ENCODE measurements around the gene G3BP1.
A peak's percentile ranks its signal among the peaks of the same experiment; 100 is the strongest.
"Not testable (repeated sequence)": the region's sequence is repeated elsewhere in the genome, so short reads cannot be mapped to it uniquely, and the experiment has no call there.

The G3BP1 gene

GRCh38 chr5:151798674-151799073 lies 26.9 kb downstream of the G3BP1 start:
- no peak for DNase-seq (ENCODE audit: low spot score)

- no peak for DNase-seq (ENCODE audit: low spot score)
Observed at GRCh38 chr5:151799407-151799806, 27.7 kb downstream of the G3BP1 start.

DNA sequence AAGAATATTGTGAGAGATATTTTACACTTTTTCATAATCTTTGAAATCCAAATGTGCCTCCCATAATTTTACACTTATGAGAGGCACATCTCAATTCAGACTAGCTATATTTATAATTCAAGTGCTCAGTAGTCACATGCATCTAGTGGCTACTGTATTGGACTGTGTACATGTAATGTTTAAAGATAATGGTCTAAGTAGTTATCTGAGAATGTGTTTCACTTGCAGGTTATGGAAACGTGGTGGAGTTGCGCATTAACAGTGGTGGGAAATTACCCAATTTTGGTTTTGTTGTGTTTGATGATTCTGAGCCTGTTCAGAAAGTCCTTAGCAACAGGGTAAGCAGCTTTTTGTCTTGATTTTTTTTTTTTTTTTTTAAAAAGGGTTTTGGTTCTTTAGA lies 28.8 kb downstream of the G3BP1 start:
- DNase-seq (ENCODE audit: low spot score): no peak

DNA sequence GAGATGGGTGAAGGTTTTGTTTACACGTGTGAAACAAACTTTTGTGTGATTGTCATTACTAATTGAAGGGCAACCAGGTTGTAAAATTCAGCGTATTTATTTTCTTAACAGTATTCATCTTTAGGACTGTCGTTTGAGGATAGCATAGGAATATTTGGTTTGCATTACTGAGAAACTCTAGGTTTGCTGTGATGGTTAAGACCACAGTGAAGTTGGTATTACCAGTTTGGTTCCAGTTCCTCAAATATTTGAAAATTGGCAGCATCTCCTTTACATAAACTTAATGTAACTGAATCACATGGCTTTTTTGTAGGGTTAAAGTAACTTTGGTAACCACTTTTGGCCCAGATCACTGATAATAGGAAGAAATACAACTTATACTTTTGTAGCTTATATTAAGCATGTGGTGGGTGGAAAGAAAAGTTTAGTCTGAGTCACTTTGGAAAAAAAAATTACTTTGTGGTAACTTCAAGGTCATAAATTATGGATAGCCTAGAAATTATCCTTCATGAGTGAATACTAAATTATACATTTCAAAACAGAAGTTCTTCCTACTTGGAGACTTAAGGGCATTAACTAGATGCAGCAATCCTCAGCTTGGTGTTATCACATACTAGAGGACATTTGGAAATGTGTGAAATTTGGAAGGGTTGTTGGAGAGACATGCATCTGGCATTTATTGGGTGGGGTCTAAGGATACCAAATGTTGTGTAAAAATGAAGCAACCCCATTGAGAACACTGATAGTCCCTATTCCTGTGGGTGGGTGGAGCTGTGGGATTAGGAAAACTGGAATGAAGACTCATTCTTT lies 33.9 kb downstream of the G3BP1 start:
- DNase-seq (ENCODE audit: low spot score): peak; percentile 77

DNA sequence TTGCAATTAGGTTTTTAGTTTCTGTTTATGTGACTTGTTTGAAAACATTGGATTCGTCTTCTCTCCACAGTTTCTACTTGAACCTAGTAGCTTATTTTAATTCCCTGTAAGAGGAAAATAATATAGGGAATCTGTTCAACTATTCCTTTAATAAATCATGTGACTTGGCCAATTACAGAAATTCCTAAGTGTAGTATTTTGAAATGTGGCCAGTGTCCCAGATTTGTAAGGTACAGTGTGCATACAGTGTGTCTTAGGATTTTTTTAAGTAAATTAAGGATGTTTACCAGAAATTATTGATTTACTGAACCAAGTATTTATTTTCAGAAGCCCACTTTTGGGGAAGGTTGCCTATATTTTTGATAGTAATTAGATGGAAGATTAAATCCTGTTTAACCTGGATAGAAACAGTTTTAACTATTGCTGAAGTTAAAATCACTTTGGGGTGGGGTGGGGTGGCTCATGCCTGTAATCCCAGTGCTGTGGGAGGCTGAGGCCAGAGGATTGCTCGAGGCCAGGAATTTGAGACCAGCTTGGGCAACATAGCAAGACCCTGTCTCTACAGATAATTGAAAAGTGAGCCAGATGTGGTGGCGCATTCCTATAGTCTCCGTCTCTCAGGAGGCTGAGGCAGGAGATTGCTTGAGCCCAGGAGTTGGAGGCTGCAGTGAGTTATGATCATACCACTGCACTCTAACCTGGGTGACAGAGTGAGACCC lies 36.9 kb downstream of the G3BP1 start:
- no peak for DNase-seq (ENCODE audit: low spot score)

DNA sequence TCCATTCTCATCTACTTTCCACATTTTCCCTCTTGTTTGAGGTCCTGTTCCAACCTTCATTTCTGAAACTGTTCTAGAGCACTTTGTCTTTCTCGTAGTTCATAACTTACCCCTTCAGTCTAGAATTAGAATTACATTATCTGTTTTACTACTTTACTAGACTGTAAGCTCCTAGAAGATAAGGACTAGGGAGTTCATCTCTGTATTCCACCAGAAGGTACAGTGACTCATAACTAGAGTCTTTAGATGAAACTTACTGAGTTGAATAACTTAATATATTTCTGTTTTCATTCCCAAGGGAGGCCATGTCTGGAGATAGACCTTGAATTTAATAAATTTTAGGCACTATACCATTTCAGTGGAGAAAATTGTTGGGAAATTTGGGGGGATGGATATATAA lies 38.7 kb downstream of the G3BP1 start:
- no peak for DNase-seq (ENCODE audit: low spot score)

DNA sequence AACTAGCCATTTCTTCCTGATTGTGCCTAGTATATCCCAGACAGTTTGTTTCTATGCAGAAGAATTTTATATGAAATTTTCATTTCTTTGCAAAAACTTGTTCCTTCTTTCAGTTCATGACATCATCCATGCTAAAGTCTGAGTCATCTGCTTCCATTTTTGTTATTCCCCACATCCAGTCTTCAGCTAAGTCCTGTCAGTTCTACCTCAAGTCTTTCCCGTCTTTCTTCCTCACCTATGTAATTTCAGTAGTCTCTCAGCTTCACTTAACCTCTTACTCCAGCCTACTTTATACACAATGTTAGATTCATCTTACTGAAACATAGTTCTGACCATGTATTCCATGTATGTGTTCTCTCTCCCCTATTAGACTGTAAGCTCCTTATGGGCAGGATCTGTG lies 39.1 kb downstream of the G3BP1 start:
- no peak for DNase-seq (ENCODE audit: low spot score)

- peak; percentile 31 for DNase-seq (ENCODE audit: low spot score)
Observed at GRCh38 chr5:151811593-151812321, 40.0 kb downstream of the G3BP1 start.

GRCh38 chr5:151812757-151813309 lies 41.1 kb downstream of the G3BP1 start:
- DNase-seq (ENCODE audit: low spot score): no peak

DNA sequence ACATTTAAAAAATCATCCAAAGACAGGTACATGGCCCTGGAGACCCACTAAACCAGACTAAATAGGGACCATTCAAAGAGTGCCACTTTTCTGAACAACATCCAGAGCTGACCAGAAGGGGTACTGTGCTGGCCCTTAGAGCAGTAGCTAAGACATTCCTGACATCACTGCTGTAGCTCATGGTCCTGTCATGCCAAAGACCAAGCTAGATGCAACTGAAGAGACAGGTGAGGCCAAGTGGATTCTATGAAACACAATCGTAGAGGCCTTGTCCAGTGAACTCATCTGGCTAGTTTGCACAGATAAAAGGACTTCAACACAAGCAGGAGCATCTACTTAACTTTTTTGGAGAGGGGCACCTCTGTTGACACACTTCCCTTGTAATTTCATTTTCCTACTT lies 43.3 kb downstream of the G3BP1 start:
- no peak for DNase-seq (ENCODE audit: low spot score)

DNA sequence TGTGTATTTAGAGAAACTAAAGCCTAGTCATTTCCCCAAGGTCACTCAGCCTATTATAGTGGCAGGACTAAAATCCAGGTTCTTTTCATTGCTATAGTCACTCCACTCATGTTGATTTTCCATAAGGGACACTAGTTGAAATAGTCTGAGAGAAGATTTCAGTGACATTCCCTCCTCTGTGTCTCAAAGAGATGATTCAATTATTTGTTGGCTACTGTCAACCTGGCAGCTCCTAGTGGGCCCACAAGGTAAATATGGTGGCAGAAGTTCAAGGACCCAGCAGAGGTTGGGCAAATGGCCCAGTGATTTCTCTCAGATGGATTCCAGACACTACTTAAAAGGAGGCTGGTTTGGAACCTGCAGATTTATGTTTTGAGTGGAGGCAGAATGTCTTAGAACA lies 48.1 kb downstream of the G3BP1 start:
- DNase-seq (ENCODE audit: low spot score): no peak

DNA sequence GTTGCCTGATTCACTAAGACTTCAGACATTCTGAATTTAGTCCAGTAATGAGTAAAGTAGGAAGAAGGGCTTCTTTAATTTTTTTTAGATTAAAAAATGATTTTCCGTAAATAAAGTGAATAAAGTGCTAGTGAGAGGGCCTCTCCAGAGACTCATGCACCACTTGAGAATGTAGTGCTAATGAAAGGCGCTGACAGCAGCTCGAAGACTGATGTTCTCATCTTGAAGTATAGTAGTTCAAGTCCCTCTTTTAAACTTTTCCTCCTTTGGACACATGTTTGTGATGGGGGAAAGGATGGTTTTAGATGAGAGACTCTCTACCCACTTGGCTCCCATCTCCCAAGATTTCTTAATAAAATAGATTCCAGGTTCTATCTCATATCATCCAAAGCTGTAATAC lies 48.5 kb downstream of the G3BP1 start:
- no peak for DNase-seq (ENCODE audit: low spot score)

GRCh38 chr5:151820903-151821302 lies 49.1 kb downstream of the G3BP1 start:
- no peak for DNase-seq (ENCODE audit: low spot score)

DNA sequence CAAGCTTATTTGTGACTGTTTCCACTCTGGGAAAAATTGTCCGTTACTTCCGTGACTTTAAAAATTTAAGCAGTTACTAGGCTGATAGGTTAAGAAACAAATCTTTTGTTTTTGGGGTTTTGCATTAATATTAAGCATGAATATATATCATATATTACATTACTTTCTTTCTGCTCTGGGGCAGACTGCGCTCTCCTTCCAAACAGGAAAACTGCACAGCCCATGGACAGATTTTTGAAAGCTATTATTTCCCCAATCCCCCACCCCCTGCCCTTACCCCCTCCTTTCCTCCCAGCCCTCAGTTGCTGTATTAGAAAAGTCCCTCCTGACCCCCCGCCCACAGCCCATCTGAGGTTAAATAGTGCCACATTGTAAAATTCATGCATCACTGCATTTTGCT lies 50.4 kb downstream of the G3BP1 start:
- DNase-seq (ENCODE audit: low spot score): no peak

DNA sequence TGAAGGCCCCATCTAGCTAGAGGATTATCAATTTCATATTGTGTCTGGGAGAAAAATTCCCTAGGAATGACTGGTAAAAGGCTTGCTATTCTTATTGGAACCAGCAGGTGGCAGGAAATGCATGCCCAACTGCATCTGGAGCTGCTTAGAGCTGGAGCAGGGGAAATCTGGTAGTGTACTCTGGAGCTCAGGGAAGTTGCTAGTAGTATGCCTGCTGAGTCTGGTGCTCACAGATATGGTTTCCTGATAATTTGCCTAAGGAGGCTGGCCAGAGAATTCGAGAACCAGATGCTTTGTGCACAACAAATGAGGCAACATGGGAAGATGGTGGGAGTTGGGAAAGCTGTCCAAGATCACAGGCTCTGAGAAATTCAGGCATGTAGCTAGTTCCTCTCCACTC lies 53.7 kb downstream of the G3BP1 start:
- peak; percentile 81 for DNase-seq (ENCODE audit: low spot score)

GRCh38 chr5:151829370-151829769 lies 57.6 kb downstream of the G3BP1 start:
- no peak for DNase-seq (ENCODE audit: low spot score)

GRCh38 chr5:151832843-151833242 lies 61.1 kb downstream of the G3BP1 start:
- not testable (repeated sequence) for DNase-seq (ENCODE audit: low spot score)

DNA sequence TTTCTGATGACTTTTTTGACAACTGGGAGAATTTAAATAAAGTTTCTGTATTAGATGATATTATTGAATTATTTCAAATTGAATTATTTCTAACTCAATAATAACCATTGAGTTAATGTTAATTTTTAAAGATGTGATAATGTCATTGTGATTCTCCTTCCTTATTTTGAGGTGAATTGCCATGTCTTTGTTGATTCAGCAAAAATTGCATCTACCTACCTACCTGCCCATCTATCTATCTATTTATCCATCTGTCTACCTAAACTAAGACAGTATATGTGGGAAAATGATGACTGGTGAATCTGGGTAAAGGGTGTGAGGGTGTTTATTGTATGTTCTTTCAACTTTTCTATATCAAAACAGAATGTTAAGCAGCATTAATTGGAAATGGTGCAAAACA lies 75.0 kb downstream of the G3BP1 start:
- DNase-seq (ENCODE audit: low spot score): no peak

DNA sequence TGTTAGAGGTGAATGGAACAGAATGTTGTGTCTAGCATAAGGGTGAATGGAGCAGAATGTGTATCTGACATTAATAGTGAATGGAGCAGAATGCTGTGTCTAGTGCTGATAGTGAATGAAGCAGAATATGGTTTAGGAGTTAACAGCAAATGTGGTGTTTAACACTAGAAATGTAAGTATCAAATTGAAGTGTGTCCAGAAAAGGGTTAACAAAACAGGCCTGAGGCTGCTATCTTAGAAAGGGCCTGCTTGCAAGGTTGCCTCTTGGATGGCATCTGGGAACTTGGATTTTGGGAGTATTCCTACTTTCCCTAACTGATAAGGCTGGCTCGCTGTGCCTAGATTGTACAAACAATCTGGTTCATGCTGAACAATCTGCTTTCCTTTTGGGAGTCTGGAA lies 76.1 kb downstream of the G3BP1 start:
- no peak for DNase-seq (ENCODE audit: low spot score)

DNA sequence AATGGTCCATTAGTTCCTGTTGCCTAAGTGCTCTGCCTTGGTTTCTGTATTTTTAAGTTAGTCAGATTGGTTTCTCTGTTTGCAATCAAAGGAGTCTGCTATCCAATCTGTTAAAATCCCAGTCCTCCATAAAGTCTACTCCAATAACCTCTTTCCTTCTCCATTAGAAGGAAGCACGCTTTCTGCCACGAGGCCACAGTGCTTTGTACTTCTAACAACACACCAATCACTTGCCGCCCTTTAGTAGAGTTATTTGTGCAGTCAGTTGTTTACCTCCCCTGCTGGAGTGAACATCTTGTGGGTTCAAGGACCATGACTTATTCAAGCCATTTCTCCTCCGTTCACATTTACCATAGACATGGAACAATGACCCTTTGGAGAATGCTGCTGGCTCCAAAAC lies 83.9 kb downstream of the G3BP1 start:
- DNase-seq (ENCODE audit: low spot score): no peak

DNA sequence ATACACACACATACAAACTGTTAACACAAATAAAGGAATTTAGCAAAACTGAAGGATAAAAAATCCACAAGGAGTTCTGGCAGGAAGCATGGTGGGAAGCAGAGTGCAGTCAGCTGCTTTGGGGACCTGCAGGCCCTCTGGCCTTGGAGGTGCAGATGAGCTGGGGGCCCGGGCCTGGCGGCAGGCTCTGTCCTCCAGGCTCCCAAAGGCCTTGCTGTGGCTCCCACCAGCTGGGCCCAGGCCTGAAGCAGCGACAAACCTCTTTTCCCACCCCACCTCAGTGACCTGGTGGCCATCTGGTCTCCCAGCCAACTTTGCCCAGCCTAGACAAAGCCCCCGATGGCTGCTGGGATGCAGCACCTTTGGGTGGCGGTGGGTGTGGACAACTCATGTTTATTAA lies 85.1 kb downstream of the G3BP1 start:
- DNase-seq (ENCODE audit: low spot score): no peak

DNA sequence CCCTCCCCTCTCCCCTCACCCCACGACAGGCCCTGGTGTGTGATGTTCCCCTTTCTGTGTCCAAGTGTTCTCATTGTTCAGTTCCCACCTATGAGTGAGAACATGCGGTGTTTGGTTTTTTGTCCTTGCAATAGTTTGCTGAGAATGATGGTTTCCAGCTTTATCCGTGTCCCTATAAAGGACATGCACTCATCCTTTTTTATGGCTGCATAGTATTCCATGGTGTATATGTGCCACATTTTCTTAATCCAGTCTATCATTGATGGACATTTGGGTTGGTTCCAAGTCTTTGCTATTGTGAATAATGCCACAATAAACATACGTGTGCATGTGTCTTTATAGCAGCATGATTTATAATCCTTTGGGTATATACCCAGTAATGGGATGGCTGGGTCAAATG lies 89.1 kb downstream of the G3BP1 start:
- not testable (repeated sequence) for DNase-seq (ENCODE audit: low spot score)

All from GM03348 (cell line).